ENCODE measurements around the gene KLLN. TPM values are rescaled to one million over a fixed set of nuclear protein-coding genes. Genes with fewer than 3 reads are reported as not detected.

KLLN gene
- total and polyA plus RNA-seq, 2 of the 8 experiments (the other 6 are each of a cell fraction or from before 2014, with no cell fraction given) = 0.24 to 0.73 TPM

- TF ChIP-seq HDAC6 (IDR thresholded peaks at IDR 0.05; ENCODE audit: low read depth, low read length) = no peak
- TF ChIP-seq YY1 (IDR thresholded peaks at IDR 0.05; ENCODE audit: low read depth, low read length) = no peak
- no peak for TF ChIP-seq KDM5A (IDR thresholded peaks at IDR 0.05; ENCODE audit: low read length)
- TF ChIP-seq CHD1 (IDR thresholded peaks at IDR 0.05; ENCODE audit: low read depth, low read length) = no peak
- TF ChIP-seq CEBPB (IDR thresholded peaks at IDR 0.05; ENCODE audit: low read depth, low read length) = no peak
- no peak for TF ChIP-seq EP300 (IDR thresholded peaks at IDR 0.05; ENCODE audit: borderline replicate concordance in 1 of 2, low read depth in 2 of 2, low read length in 2 of 2)
- no peak for TF ChIP-seq POU5F1 (IDR thresholded peaks at IDR 0.05; ENCODE audit: low read depth, low read length)
These were observed 2.4 kb downstream of the KLLN start (continued) for GRCh38 chr10:87860816-87861403.
